Kasumi-1 (cell line): ENCODE data around the gene WNT7A.
"Not testable (repeated sequence)": the region's sequence is repeated elsewhere in the genome, so short reads cannot be mapped to it uniquely, and the experiment has no call there.

Source experiments
- DNase-seq, 2 experiments: peaks; one replicate each; lab custom pipeline; 2025; lab: John Stamatoyannopoulos, UW

Gene WNT7A

DNA sequence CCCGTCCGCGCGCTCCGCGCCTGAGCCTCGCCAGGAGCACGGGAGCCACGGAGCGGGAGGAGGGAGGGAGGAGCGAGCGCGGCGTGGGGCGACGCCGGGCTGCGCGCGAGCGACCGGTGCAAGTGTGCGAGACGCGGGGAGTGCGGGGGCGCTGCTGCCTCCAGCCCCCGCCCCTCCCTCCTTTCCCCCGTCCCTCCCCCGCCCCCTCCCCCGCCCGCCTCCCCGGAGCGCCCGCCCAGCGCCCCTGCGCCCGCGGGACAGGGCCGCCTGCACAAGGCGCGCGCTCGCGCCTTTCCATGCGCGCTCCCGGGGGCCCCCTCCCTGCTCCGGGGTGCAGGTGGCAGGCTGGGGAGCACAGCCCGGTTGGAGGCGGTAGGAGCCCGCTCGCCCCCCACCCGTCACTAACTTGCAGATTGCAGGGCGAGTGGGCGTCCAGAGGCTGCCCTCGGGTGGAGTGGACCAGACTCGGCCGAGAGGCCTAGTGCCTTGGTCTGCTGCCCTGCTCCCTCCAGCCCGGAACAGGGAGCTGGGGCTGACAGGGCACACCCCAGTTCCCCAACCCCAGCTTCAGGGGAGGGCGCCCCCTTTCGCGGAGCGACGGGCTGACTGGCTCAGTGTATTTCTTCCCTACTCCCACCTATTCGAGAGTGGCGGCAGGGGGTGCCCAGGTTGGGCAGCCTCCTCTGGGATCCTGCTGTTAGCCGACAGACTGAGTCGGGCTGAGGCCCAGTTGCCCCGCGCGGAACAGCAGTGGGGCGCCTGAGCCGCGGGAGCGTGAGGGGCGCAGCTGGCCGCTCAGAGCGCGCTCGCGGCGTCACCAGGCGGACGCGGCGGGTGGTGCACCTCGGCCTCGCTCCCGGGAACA, at the start of gene WNT7A:
Gene WNT7A (minus strand): TSS at position 126 of the 865 bp plus-strand sequence. CDS start 255 bp downstream, outside the sequence.
- DNase-seq, result peak; percentile 7 to 15

DNA sequence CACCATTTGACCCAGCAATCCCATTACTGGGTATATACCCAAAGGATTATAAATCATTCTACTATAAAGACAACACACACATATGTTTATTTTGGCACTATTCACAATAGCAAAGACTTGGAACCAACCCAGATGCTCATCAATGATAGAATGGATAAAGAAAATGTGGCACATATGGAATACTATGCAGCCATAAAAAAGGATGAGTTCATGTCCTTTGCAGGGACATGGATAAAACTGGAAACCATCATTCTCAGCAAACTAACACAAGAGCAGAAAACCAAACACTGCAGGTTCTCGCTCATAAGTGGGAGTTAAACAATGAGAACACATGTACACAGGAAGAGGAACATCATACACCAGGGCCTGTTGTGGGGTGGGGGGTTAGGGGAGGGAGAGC, 48.9 kb upstream of the WNT7A start:
- DNase-seq, result not testable (repeated sequence)

DNA sequence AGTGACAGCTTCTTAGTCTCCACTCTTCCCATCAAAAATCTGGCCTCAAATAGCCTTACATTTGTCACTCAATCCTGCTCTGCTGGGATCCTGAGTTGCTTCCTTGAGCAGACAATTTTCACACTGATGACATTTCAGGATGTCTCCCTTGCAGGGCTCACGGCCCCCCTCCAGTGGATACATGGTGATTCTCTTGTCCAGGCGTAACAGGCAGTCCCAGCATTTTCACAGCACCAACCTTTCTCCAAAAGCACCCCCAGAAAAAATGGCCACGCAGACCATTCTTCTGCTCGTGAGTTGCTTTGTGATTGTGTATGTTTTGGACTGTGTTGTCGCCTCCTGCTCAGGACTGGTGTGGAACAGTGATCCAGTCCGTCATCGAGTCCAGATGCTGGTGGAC, 47.4 kb upstream of the WNT7A start:
- peak; percentile 3 to 11 for DNase-seq

DNA sequence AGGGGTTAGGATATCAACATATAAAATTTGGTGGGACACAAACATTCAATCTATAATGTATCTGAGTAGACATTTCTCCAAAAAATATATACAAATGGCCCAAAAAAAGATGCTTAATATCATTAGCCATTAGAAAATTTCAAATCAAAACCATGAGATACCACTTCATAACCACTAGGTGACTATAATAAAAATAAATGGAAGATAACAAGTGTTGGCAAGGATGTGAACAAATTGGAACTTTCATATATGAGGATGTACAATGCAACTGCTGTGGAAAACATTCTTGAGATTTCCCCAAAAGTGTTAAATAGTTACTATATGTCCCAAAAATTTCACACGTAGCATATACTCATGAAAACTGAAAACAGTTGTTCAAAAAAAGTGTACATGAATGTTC, 36.5 kb upstream of the WNT7A start:
- no peak for DNase-seq

DNA sequence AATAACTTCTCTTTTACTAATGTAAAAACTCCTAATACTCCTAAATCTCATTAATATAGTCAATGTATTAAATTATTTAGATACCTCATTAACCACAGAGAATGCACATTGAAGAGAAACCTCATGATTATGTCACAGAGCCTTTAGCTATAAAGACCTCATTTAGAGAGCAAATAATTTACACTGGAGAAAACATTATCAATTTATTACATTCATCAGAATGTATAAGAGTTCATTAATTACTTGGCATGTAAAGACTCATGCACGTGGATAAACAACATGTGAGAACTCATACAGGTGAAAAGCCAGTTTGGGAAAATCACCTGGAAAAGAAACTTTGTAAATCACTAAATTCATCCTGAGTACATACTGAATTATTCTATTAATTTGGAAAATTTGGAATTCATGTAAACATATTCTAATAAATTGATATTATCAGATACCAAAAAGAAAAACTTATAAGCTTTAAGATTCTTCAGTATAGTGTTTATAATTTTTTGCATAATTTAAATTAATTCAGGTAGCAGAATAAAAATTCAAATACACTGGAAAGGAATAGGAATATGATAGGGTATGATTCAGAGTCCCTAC, 22.9 kb upstream of the WNT7A start:
- no peak for DNase-seq

DNA sequence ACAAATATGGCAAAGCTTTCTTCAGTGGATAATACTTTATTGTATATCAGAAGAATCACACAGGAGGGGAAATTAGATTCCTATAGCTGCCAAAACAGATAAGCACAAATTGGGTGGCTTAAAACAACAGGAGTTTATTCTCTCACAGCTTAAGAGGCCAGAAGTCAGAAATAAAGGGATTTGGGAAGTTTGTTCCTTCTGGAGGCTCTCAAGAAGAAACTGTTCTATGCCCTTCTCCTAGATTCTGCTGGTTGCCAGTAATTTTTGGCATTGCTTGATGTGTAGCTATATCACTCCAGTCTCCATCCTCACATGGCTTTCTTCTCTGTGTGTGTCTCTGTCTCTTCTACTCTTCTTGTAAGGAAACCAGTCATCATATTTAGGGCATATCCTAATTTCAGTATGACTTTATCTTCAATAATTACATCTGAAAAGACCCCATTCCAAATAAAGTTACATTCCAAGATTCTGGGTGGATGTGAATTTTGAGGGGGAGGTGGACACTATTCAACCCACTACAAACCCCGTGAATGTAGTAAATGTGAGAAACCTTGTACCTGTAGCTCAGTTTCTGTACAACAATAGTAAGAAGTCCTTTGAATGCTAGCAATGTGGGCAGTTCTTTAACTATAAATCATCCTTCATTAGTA, 22.2 kb upstream of the WNT7A start:
- no peak for DNase-seq

DNA sequence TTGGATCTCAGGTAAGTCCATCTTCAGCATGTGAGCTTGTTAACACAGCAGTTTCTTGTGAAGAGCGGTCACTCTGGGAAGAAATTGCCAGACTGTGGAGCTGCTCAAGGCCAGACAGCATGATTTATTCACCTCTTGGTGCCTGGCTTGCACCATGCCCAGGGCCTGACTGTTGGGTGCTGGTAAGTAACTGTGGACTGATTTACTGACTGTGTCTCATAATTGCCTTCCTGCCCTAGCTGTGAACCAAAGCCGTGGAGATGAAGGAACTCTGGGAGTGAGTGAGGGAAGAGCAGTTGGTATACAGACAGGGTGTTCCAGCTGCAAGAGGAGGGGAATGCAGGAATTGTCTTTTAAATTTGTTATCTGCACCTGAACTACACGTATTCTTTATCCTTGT, 18.5 kb upstream of the WNT7A start:
- DNase-seq, result no peak

DNA sequence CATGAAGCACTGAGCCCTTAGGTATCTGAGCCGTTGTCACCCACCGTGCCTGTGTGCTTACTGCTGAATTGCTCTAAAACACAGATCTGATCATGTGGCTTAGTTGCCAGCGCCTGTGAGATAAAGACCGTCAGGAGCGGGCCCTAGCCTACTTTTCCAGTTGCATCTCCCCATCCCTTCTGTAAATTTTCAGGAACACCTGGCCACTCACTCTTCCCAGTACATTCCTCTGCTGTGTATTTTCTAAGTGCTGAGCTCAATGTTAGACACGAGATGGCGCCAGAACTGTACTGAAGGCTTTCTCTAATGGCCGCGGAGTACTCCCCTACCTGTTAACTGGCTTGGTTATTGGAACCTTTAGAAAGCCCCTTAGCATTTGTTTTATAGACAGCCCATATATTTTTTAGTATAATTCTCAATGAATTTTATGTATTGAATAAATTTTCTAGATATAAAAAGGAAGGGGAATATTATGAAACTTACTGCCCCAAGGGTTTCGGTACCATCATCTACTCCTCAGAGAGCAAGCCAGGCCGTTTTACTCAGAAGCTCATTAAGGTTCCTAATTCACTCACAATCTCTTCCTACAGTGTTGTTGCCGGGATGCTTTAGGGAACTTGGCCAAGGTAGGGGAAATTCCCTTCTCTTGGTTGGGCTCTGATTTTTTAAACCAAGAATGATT, 16.7 kb upstream of the WNT7A start:
- DNase-seq, result peak; percentile 76 to 85

DNA sequence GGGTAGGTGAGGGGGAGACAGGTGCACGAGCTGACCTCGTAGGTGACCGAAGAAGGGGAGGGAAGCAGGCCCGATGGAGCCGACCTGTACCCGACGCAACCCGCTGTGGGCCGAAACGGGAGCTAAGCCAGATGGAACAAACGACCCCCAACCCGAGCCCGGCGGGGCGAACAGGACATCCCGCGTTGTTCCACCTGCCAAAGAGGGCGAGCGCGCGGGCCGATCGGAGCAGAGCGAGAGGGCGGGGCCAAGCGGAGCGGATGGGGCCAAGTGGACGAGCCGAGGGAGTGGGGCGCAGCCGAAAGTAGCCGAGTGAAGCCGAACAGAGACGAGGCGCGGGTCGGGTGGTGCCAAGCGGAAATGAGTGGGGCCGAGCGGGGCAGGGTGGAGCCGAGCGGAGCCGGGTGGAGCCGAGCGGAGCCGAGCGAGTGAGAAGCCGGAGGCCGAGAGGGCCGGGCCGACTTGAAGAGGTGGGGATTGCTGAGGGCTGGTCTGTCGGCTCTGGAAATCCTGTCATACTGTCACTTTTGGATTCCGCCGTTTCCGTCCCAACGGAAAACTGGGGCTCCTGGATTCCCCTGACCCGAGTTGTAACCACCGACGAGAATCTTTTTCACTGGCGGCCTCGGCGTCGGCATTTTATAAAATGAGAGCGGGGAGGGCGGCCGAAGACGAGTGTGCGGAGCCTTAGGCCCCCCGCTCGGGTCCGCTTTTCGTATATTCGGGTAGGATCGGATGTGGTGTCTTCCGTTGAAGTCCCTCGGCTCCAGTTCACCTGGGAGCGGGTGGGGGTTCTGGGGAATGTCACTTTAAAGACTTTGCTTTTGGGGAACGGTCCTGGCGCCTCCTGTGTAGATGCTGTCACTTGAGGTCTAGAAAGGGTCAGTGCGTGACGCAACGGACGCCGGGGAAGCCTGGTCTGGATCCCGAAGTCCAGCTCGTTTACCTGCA, 15.6 kb upstream of the WNT7A start:
- DNase-seq, result peak; percentile 64 to 76

DNA sequence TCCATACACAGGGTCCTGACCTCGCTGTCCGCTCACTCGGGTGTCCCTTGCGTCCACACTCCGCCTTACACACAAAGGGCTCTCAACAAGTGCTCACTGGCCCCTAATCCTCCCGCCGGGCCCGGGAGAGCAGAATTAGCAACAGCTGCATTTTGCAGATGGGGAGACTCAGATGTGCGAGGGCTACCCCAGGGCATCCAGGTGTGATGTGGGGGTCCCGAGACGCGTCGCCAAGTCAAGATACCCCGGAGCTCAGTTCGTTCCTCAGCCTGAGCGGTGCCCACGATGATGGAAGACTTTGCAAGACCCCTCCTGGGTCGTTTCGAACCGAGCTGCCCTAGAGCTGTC, 14.9 kb upstream of the WNT7A start:
- DNase-seq, result no peak

DNA sequence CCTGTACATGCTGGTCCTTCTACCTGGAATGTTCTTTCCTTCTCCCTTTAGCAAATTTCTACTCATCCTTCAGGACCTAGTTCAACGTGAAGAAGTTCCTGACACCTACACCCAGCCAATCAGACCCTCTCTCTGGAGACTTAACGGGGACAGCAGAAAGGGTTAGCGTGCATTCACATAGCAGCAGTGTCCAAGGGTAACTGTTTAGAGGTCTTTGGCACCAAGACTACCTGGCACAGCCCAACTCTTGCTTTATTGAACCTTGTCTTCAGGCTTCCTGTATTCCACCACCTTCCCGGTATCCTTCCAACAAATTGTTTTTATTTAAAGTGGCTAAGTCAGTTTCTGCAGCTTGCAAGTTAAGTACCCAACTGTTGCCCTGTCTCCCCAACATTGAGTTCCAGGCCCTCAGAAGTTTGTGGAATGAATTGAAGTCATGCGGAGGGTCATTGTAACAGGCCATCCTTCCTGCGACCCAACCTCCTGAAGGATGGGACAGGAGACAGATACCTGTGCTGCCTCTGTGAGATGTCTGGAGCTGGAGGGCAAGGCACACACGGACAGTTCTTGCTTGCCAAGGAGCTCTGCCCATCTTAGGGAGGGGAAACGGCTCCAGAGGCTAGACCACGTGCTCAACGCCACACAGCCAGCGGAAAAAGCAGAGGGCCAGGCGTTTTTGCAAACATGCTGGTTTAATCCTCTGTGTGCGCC, 14.4 kb upstream of the WNT7A start:
- DNase-seq, result no peak

DNA sequence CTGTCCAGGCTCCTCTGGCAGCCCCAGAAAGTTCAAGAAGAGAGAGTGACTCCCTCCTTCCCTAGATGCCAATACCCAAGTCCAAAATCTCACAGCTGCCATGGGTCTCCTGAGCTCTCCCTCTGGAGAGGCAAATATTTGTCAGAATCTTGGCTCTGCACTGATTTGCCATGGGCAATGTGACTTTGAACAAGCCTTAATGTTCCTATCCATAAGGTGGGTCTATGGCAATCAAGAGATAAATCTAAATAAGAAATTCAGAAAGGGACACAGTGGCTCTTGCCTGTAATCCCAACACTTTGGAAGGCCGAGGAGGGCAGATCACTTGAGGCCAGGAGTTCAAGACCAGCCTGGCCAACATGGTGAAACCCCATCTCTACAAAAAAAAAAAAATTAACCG, 12.4 kb upstream of the WNT7A start:
- DNase-seq, result no peak

DNA sequence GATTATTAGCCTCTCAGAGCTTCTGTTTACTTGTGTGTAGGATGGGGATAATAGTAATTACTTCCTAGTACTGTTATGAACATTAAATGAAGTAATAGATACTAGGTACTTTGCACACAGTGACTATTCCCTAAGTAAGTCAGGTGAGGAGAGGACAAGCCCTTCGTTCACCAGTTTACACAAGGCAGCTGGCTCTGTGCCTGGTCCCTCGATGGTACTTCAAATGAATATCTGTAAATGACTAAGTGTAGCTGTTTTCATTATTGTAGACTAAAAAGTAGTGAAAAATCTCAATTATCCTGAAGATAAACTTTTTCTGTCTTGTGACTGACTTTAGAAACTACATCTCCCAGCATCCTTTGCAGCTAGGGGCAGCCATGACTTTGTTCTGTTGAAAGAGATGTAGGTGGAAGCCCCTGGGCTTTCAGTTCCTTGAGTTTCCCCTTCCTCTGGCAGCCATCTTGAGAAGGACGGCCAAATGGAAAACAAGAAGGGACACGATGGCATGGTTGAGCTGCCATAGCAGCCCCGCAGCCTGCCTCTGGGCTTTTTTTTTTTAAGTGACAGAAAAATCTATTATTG, 11.7 kb upstream of the WNT7A start:
- DNase-seq, result peak; percentile 2 to 9

DNA sequence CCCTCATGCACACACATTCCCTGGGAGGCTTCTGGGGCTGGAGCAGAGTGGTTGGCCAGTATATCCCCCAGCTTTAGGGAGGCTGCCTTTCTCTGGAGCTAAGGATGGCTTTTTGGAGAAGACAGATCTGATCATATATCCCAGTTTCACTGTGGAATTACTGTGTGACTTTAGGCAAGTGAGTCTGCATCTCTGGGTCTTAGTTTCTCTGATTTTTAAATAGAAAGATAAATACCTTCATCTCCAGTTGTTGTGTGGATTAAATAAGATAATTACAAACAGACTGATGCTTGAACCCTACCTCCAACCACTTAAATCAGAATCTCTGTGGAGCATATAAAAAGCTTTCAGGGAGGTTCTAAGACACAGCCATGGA, 11.1 kb upstream of the WNT7A start:
- no peak for DNase-seq

DNA sequence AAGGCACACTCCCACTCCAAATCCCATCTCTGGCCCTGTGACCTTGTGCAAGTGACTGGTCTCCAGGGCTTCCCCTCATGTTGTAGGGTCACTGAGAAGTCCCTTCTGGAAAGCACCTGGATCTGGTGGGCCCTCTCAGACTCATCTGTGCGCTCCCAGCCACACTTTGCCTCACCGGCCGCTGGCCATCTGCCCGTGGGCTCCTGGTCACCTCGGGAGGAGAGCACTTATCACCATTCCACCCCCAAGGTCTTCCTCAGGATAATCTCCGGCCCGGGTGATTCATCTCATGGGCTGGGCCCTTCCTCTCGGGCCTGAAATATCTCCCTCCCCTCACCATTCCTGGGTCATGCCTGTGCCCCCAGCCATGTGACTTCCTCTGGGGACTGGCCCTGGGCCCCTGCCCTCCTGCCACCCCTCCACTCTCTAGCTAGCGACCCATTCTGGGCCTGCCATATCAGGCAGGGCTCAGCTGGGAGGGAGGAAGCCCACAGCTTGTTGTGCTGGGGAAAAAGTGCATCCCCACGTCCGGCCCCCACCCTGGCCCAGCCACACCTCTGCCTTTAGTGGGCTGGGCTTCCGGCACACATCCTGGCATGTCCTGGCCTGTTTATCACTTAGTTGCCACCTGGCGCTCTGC, 10.6 kb upstream of the WNT7A start:
- no peak for DNase-seq

DNA sequence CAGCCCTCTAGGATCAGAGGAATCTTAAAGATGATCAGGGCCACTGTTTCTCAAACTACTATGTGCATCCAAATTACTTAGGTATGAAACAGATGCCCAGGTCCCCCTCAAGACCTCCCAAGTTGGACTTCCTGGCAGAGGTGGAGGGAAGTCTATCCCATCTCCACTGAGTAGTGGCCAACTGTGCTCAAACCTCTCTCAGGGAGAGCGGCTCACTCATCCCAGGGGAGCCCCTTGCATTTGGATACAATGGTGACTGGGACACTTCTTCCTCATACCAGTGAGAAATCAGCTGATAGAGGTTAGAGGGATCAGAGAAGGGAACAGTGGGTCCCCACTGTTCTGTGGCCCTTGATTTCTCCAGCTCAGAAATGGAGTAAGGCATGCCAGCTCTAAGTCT, 8.7 kb upstream of the WNT7A start:
- no peak for DNase-seq

DNA sequence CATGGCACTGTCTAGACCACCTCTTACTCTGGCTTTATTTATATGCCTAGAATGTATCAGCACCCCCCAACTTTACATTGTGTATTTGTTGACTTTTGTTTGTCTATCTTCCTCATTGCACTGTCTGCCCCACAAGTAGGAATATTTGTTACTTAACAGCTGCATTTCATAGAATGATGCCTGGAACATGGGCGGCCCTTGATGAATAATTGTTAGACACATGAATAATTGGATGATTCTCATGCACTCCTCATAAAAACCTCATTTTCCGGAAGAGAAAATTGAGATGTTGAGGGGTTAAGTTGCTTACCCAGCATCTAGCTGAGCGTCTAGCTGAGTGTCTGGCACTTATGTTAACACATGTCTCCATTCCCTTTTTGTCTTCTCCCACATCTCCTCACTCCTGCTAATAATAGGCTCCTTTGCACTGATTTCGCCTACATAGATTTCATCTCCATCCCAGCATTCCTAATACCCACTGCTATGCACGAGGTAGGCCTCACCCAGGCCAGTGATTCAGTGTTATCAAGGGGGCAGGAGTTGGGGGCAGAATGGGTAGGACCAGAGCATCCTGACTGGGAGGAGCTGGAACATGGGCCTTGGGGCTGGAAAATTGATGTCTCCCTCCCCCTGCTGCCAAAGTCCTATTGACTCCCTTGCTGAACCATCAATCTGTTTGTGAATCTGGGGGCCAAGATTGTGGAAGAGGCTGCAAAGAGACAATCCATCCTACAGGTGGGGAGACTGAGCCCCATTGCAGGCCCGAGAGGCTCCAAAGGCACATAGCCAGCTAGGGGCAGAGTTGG, 7.8 kb upstream of the WNT7A start:
- no peak for DNase-seq

DNA sequence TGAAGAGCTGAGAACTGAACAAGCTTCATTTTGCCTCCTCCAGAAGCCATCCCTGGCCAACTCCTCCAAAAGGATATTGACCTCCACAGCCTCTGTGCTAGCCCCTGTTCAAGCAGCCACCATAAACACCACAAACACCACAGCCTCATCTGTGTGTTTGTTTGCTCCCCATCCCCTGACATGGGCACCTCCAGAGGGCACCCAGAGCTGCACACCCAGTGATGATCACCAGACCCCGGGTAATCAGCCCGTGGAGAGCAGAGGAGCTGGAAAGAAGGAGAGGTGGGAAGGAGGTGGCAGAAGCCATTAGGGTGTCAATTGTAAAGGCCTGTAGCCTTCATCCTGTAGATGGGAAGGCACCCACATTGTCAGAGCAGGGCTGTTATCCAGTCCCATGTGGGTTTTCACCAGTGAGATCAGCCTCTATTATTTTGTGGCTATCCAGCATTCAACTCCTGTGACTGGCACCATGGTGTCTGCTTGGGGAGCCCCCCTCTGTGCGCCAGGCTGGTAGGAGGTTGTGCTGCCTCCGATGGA, 6.8 kb upstream of the WNT7A start:
- no peak for DNase-seq

DNA sequence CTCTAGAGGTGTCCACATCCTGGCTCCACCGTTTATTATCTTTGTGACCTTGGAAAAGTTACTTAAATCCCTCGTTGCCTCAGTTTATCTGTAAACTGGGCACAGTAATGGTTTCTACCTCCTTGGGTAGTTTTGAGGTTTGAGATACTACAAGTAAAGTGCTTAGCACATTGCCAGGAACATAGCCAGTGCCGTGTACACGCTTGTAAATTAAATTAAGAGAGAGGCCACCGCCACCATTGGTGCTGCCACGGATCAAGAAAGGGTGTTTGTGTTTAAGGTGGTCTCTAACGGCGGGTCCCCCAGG, 5.8 kb upstream of the WNT7A start:
- no peak for DNase-seq
